H1 (cell line): ENCODE data around the gene SYVN1. TPM values are rescaled to one million over a fixed set of nuclear protein-coding genes. Genes with fewer than 3 reads are reported as not detected.

Experiments used
- CTCF ChIA-PET: fragments of 300-600 bp; sonication (Branson Sonifier 250); formaldehyde crosslinking; loops from one replicate; lab custom pipeline; 2021; ENCODE audit not compliant: partially characterized antibody; lab: Charles Lee
- POLR2A ChIA-PET: fragments of 300-600 bp; sonication (Branson Sonifier 250); formaldehyde crosslinking; loops from one replicate; lab custom pipeline; 2021; ENCODE audit warnings: inconsistent platforms; ENCODE audit not compliant: partially characterized antibody; lab: Charles Lee
- DNase-seq, 2 experiments: peaks; one replicate each; pipeline versions ENCODE4 v3.0.0 to v3.0.0-alpha.2; 2010 to 2022; ENCODE audit warnings: low spot score in 2 of 2, low read depth in 1 of 2, mixed read lengths in 1 of 2
- FAIRE-seq: peaks from 2 replicates; lab custom pipeline; 2011; peaks lifted over from hg19 to GRCh38; lab: Jason Lieb, UNC
- H2AFZ ChIP-seq: 2 replicates; pipeline ENCODE4 v1.8.1; 2012; ENCODE audit warnings: low read length, inconsistent platforms
- H2AK5ac ChIP-seq: 2 replicates; pipeline ENCODE4 v1.6.1; 2013; ENCODE audit warnings: low read depth, low read length
- H2BK120ac ChIP-seq: replicated peaks from 2 replicates; pipeline ENCODE3; 2013; ENCODE audit warnings: low read depth, low read length, inconsistent platforms
- H2BK12ac ChIP-seq: 2 replicates; pipeline ENCODE4 v1.6.1; 2013; ENCODE audit warnings: low read depth, low read length
- H2BK15ac ChIP-seq: 2 replicates; pipeline ENCODE4 v1.6.1; 2013; ENCODE audit warnings: low read length
- H2BK20ac ChIP-seq: 2 replicates; pipeline ENCODE4 v1.6.1; 2013; ENCODE audit warnings: low read length
- H2BK5ac ChIP-seq: 2 replicates; pipeline ENCODE4 v1.6.1; 2013; ENCODE audit warnings: low read depth, low read length
- H3K14ac ChIP-seq: 2 replicates; pipeline ENCODE4 v1.6.1; 2013; ENCODE audit warnings: inconsistent platforms; ENCODE audit not compliant: insufficient read length
- H3K18ac ChIP-seq: 2 replicates; pipeline ENCODE4 v1.6.1; 2013; ENCODE audit warnings: low read length; ENCODE audit errors: extremely low read depth
- H3K23ac ChIP-seq: 2 replicates; pipeline ENCODE4 v1.6.1; 2013; ENCODE audit warnings: inconsistent platforms; ENCODE audit not compliant: insufficient read length
- H3K23me2 ChIP-seq: 2 replicates; pipeline ENCODE4 v1.6.1; 2013; ENCODE audit warnings: low read depth, low read length
- H3K27ac ChIP-seq: 2 replicates; pipeline ENCODE4 v1.6.1; 2011; ENCODE audit warnings: low read depth, low read length, inconsistent platforms
- H3K27me3 ChIP-seq, 4 experiments: replicated peaks in 1 of 4; 1 replicate in 1 of 4; 2 replicates in 3 of 4; pipeline versions ENCODE4 v1.6.1 to v1.8.1; 2011 to 2013; ENCODE audit warnings: low read length in 3 of 4, mild to moderate bottlenecking in 3 of 4, inconsistent platforms in 2 of 4, mixed read lengths in 2 of 4, moderate library complexity in 1 of 4; ENCODE audit not compliant: control insufficient read depth in 3 of 4, insufficient read depth in 3 of 4; ENCODE audit errors: extremely low read depth in 1 of 4
- H3K36me3 ChIP-seq, 4 experiments: 2 replicates each; pipeline versions ENCODE4 v1.6.1 to v1.8.1; 2011 to 2013; ENCODE audit warnings: mild to moderate bottlenecking in 4 of 4, low read length in 3 of 4, moderate library complexity in 2 of 4, control low read depth in 1 of 4, inconsistent platforms in 1 of 4; ENCODE audit not compliant: insufficient read depth in 4 of 4, control insufficient read depth in 2 of 4
- H3K4ac ChIP-seq: replicated peaks from 2 replicates; pipeline ENCODE3; 2013; ENCODE audit warnings: low read length, low read depth, mixed read lengths, inconsistent platforms; ENCODE audit not compliant: insufficient read length
- H3K4me1 ChIP-seq, 4 experiments: replicated peaks in 1 of 4; 1 replicate in 1 of 4; 2 replicates in 3 of 4; pipeline versions ENCODE4 v1.6.1 to v1.8.1; 2011 to 2013; ENCODE audit warnings: low read length in 3 of 4, inconsistent platforms in 2 of 4, mixed read lengths in 1 of 4; ENCODE audit not compliant: insufficient read depth in 4 of 4, control insufficient read depth in 3 of 4
- H3K4me2 ChIP-seq, 2 experiments: 2 replicates each; pipeline versions ENCODE4 v1.6.1 to v1.8.1; 2011 to 2013; ENCODE audit warnings: low read depth in 2 of 2, low read length in 2 of 2, control low read depth in 1 of 2, inconsistent platforms in 1 of 2, mild to moderate bottlenecking in 1 of 2; ENCODE audit not compliant: insufficient read depth in 1 of 2
- H3K4me3 ChIP-seq, 4 experiments: fragments of 200-600, 300-600 bp in 1 of 4; sonication (generic), shearing (Covaris generic), sonication (Bioruptor Twin) in 1 of 4; 2 replicates each; pipeline versions ENCODE4 v1.5.1 to v1.8.1; 2011 to 2016; ENCODE audit warnings: low read length in 4 of 4, low read depth in 3 of 4, control low read depth in 2 of 4, inconsistent platforms in 2 of 4, mild to moderate bottlenecking in 2 of 4, mixed read lengths in 1 of 4, moderate library complexity in 1 of 4; ENCODE audit not compliant: insufficient read depth in 2 of 4; ENCODE audit errors: extremely low read depth in 1 of 4
- H3K56ac ChIP-seq: replicated peaks from 2 replicates; pipeline ENCODE3; 2013; ENCODE audit warnings: low read depth, mild to moderate bottlenecking, mixed read lengths, low read length, inconsistent platforms; ENCODE audit not compliant: insufficient read length
- H3K79me1 ChIP-seq: 2 replicates; pipeline ENCODE4 v1.6.1; 2013; ENCODE audit warnings: low read depth, low read length, control low read depth
- H3K79me2 ChIP-seq, 2 experiments: 2 replicates each; pipeline versions ENCODE4 v1.6.1 to v1.8.1; 2012 to 2013; ENCODE audit warnings: low read length in 2 of 2, mild to moderate bottlenecking in 2 of 2, inconsistent platforms in 1 of 2; ENCODE audit not compliant: insufficient read depth in 2 of 2, control insufficient read depth in 1 of 2
- H3K9ac ChIP-seq, 4 experiments: replicated peaks in 1 of 4; 1 replicate in 1 of 4; 2 replicates in 3 of 4; pipeline versions ENCODE4 v1.6.1 to v1.8.1; 2011 to 2013; ENCODE audit warnings: low read depth in 3 of 4, low read length in 3 of 4, control low read depth in 2 of 4, mild to moderate bottlenecking in 2 of 4, moderate library complexity in 2 of 4, inconsistent platforms in 1 of 4; ENCODE audit errors: extremely low read depth in 1 of 4
- H3K9me3 ChIP-seq, 2 experiments: 2 replicates each; pipeline versions ENCODE4 v1.6.1 to v1.8.1; 2012 to 2013; ENCODE audit warnings: mild to moderate bottlenecking in 2 of 2, moderate library complexity in 2 of 2, control low read depth in 1 of 2, inconsistent platforms in 1 of 2, low read depth in 1 of 2, low read length in 1 of 2, mixed read lengths in 1 of 2; ENCODE audit not compliant: insufficient read depth in 2 of 2
- H4K20me1 ChIP-seq, 2 experiments: replicated peaks in 1 of 2; 2 replicates each; pipeline versions ENCODE3 to v1.8.1; 2011 to 2013; ENCODE audit warnings: inconsistent platforms in 2 of 2, low read length in 2 of 2, mild to moderate bottlenecking in 1 of 2; ENCODE audit not compliant: insufficient read depth in 2 of 2, control insufficient read depth in 1 of 2
- H4K5ac ChIP-seq: 2 replicates; pipeline ENCODE4 v1.6.1; 2013; ENCODE audit warnings: low read length, low read depth, mixed read lengths, inconsistent platforms; ENCODE audit not compliant: insufficient read length
- H4K8ac ChIP-seq: 2 replicates; pipeline ENCODE4 v1.8.0; 2013; ENCODE audit warnings: mild to moderate bottlenecking, moderate library complexity, low read length, inconsistent platforms; ENCODE audit not compliant: insufficient read depth; ENCODE audit errors: extremely low read depth
- H4K91ac ChIP-seq: replicated peaks from 2 replicates; pipeline ENCODE3; 2013; ENCODE audit warnings: low read length, mixed read lengths, inconsistent platforms; ENCODE audit not compliant: insufficient read length
- BCL11A ChIP-seq, 2 experiments: IDR thresholded peaks; one replicate each; pipeline ENCODE4 v1.6.1; 2011; ENCODE audit warnings: low read depth in 2 of 2, low read length in 2 of 2, mild to moderate bottlenecking in 2 of 2
- CHD1 ChIP-seq: IDR thresholded peaks from 2 replicates; pipeline ENCODE4 v1.6.1; 2012; ENCODE audit warnings: low read depth, low read length, improper control_type of control experiment
- CHD2 ChIP-seq: IDR thresholded peaks from 2 replicates; pipeline ENCODE4 v1.6.1; 2012; ENCODE audit warnings: low read length, improper control_type of control experiment
- EP300 ChIP-seq, 2 experiments: IDR thresholded peaks; 1 replicate in 1 of 2; 2 replicates in 1 of 2; pipeline ENCODE4 v1.6.1; 2011 to 2012; ENCODE audit warnings: low read depth in 2 of 2, low read length in 2 of 2, mild to moderate bottlenecking in 2 of 2, borderline replicate concordance in 1 of 2, inconsistent platforms in 1 of 2, moderate library complexity in 1 of 2
- GABPA ChIP-seq: IDR thresholded peaks from 2 replicates; pipeline ENCODE4 v1.6.1; 2011; ENCODE audit warnings: mild to moderate bottlenecking, low read length, moderate library complexity, borderline replicate concordance; ENCODE audit not compliant: insufficient read depth
- JUN ChIP-seq: IDR thresholded peaks from 2 replicates; pipeline ENCODE4 v1.6.1; 2011; ENCODE audit warnings: low read depth, mild to moderate bottlenecking, improper control_type of control experiment, low read length
- RNF2 ChIP-seq: fragments of 200-900, 300-1000 bp; sonication (generic); IDR thresholded peaks from 2 replicates; pipeline ENCODE4 v1.7.1; 2016; ENCODE audit warnings: borderline replicate concordance, low read depth, mild to moderate bottlenecking, antibody characterized with exemption, low read length; ENCODE audit not compliant: poor library complexity, severe bottlenecking; ENCODE audit errors: missing control alignments
- SIRT6 ChIP-seq: IDR thresholded peaks from one replicate; pipeline ENCODE4 v1.7.1; 2012; ENCODE audit warnings: low read length, inconsistent platforms
- SIX5 ChIP-seq: IDR thresholded peaks from 2 replicates; pipeline ENCODE4 v1.6.1; 2011; ENCODE audit warnings: mild to moderate bottlenecking, low read depth, low read length
- TBP ChIP-seq: IDR thresholded peaks from 2 replicates; pipeline ENCODE4 v1.6.1; 2011; ENCODE audit warnings: low read depth, low read length, improper control_type of control experiment
- TEAD4 ChIP-seq: IDR thresholded peaks from 2 replicates; pipeline ENCODE4 v1.6.1; 2012; ENCODE audit warnings: low read depth, low read length, inconsistent platforms, mixed read lengths
- WGBS, 2 experiments: shearing (Covaris generic) in 1 of 2; methylation state at CpG; one replicate each; pipeline versions ENCODE4 v1.1.6 to v1.1.7; 2013 to 2015; ENCODE audit warnings: low lambda C conversion rate in 2 of 2, mixed read lengths in 2 of 2, inconsistent platforms in 1 of 2, low coverage in 1 of 2, missing lambda C conversion rate in 1 of 2; ENCODE audit not compliant: insufficient replicate concordance in 2 of 2, insufficient coverage in 1 of 2, insufficient read length in 1 of 2; ENCODE audit errors: extremely low coverage in 1 of 2, missing lambda C conversion rate in 1 of 2; 5-methylcytosine and 5-hydroxymethylcytosine counted together
- polyA plus RNA-seq, 7 experiments: library from polyadenylated mRNA; depleted of rRNA in 3 of 7; stranded (reverse) in 5 of 7; unstranded in 2 of 7; fragments of >200 nt in 5 of 7; fragments of 200-250 nt in 2 of 7; gene quantifications; 1 replicate in 5 of 7; 2 replicates in 1 of 7; 4 replicates in 1 of 7; pipeline versions ENCODE4 v1.2.1 to v1.2.3, GENCODE V29; 2011 to 2013; ENCODE audit warnings: missing spikeins in 2 of 7, mixed read lengths in 2 of 7
- total RNA-seq: library from RNA; stranded (reverse); fragmentation: NEBNext Ultra II Directional; extraction: Animal tissue kit (Norgen Biotek cat#: 25700); gene quantifications from 2 replicates; pipeline ENCODE4 v1.2.1, GENCODE V29; 2021
- TF ChIP-seq, protein P1 (sequence below): IDR thresholded peaks from 2 replicates; pipeline ENCODE4 v1.6.1; 2012; ENCODE audit warnings: inconsistent platforms

Gene SYVN1
- total and polyA plus RNA-seq, 2 of the 8 experiments (the other 6 are each of a cell fraction or from before 2014, with no cell fraction given) = 27.8 to 29.4 TPM

DNA sequence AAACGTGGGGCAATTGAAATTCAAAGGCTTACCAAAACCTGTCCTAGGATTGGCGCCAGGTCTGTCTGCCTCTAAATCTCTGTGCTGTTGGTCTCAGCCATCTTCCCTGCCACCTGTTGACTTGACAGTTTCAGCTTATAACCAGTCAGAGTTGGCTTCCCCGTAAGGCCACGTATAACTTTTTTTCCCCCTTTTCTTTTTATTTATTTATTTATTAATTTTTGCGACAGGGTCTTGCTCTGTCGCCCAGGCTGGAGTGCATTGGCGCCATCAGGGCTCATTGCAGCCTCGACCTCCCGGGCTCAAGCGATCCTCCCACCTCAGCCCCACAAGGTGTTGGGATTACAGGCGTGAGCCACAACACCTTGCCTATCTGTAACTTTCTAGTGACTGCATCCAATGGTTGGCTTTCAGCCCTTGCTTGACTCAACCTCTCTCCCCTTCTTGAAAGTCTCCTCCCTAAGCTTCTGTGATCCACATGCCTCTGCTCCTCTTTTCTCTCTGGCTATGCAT, 1.4 kb upstream of the SYVN1 start:
- Histone ChIP-seq H3K23me2 (peaks cover 14% of the 10 kb centered on the region), H2BK20ac (no peak overlapping the region), H3K79me1 (peaks cover 3% of the 10 kb centered on the region; the same call in 1 of the 2 replicates), H3K4me1 (peaks cover 0 to 13% (median 7%) of the 10 kb centered on the region in 4 experiments; a peak in 6 of 7 replicates), H3K27me3 (no peaks in the 10 kb centered on the region), H3K56ac (no peak overlapping the region), H3K27ac (peak overlapping the region; percentile 99), H3K18ac (no peak overlapping the region), H3K4ac (no peak overlapping the region), H3K4me3 (peak overlapping the region; percentile 56 to 94 (median 88)), H3K9ac (peak overlapping the region in 3 of 4 experiments; percentile 27 to 87 (median 66); a peak in 6 of 7 replicates), H2AFZ (peak overlapping the region; percentile 76), H4K20me1 (peaks cover 0 to 9% of the 10 kb centered on the region in 2 experiments), H4K8ac (no peak overlapping the region), H2BK5ac (peak overlapping the region; percentile 83; the same call in 1 of the 2 replicates), H3K4me2 (peak overlapping the region; percentile 77 to 91), H4K91ac (no peak overlapping the region), H3K79me2 (peaks cover 0 to 15% of the 10 kb centered on the region in 2 experiments; a peak in 1 of 4 replicates), H2BK120ac (no peak overlapping the region), H3K36me3 (peaks cover 4 to 16% (median 14%) of the 10 kb centered on the region in 4 experiments; a peak in 6 of 8 replicates), H3K9me3 (no peaks in the 10 kb centered on the region; a peak in 1 of 4 replicates), H4K5ac (no peak overlapping the region), H3K23ac (no peak overlapping the region), H2AK5ac (peak overlapping the region; percentile 41; the same call in 1 of the 2 replicates), H3K14ac (no peak overlapping the region), H2BK15ac (no peak overlapping the region), H2BK12ac (no peak overlapping the region)
- CTCF ChIA-PET = interaction anchor here (0.8 to 3.0 kb wide), 13 partner anchors 9 to 267 kb away, joined by 3 to 14 read pairs (median 4); partner anchors contain the start of genes CAPN1, MRPL49, SPDYC and TM7SF2
- POLR2A ChIA-PET = interaction anchor here (0.8 to 15.8 kb wide), 21 partner anchors 9 to 373 kb away, joined by 3 to 305 read pairs (median 4); partner anchors contain the start of genes CAPN1, CDC42EP2, FAU and MRPL49
- FAIRE-seq (no peak), DNase-seq (no peak)
- WGBS, 2 experiments = 72% methylated on average over 11 of the region's 11 CpGs; no CpG with 5 or more reads in 1 of the 2 experiments
- TF ChIP-seq CHD2 (no peak), TBP (no peak), EP300 (IDR thresholded peaks at IDR 0.05; ENCODE audit: borderline replicate concordance in 1 of 2, low read depth in 2 of 2, low read length in 2 of 2) (no peak), SIRT6 (no peak), SIX5 (no peak), BCL11A (IDR thresholded peaks at IDR 0.05; ENCODE audit: low read depth in 2 of 2, low read length in 2 of 2) (no peak), TEAD4 (no peak), RNF2 (no peak), JUN (no peak), GABPA (no peak), CHD1 (no peak)
- TF ChIP-seq, protein P1, sequence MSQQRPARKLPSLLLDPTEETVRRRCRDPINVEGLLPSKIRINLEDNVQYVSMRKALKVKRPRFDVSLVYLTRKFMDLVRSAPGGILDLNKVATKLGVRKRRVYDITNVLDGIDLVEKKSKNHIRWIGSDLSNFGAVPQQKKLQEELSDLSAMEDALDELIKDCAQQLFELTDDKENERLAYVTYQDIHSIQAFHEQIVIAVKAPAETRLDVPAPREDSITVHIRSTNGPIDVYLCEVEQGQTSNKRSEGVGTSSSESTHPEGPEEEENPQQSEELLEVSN = no peak
